Measurements from ENCODE around the gene AMPH. TPM values are rescaled to one million over a fixed set of nuclear protein-coding genes. Genes with fewer than 3 reads are reported as not detected.

AMPH gene
- total RNA-seq, 1 donor from 2014 or later = 32.4 TPM

DNA sequence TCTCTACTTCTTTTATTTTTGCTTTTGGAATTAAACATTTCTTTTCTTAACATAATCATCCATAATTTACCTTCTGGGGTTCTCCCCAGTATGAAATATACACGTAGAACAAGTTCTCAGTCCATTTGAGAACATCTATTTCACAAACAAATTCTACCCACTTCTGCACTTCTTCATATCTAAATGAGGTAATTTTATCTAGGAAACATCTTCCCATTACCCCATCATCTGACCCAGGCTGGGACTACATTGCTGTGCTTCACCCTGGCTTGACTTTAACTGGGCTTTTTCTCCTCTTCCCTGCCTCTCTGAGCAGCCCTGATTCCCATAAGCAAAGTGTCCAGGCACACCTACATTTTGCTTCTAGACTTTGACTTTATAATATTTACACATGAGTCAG is 43.3 kb upstream of the AMPH start:
- no peak for DNase-seq (ENCODE audit: low read depth, low spot score)
- Mint-ChIP-seq H3K27me3 (ENCODE audit: low read depth) (no peaks in the 10 kb centered on the region), H3K9me3 (no peaks in the 10 kb centered on the region), H3K4me1 (no peaks in the 10 kb centered on the region), H3K4me3 (no peak overlapping the region), H3K36me3 (ENCODE audit: low read depth) (no peaks in the 10 kb centered on the region), H3K27ac (ENCODE audit: unreplicated experiment) (no peak overlapping the region)
- TF ChIP-seq, protein P1, sequence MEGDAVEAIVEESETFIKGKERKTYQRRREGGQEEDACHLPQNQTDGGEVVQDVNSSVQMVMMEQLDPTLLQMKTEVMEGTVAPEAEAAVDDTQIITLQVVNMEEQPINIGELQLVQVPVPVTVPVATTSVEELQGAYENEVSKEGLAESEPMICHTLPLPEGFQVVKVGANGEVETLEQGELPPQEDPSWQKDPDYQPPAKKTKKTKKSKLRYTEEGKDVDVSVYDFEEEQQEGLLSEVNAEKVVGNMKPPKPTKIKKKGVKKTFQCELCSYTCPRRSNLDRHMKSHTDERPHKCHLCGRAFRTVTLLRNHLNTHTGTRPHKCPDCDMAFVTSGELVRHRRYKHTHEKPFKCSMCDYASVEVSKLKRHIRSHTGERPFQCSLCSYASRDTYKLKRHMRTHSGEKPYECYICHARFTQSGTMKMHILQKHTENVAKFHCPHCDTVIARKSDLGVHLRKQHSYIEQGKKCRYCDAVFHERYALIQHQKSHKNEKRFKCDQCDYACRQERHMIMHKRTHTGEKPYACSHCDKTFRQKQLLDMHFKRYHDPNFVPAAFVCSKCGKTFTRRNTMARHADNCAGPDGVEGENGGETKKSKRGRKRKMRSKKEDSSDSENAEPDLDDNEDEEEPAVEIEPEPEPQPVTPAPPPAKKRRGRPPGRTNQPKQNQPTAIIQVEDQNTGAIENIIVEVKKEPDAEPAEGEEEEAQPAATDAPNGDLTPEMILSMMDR (conservative IDR thresholded peaks at IDR 0.05) = no peak

DNA sequence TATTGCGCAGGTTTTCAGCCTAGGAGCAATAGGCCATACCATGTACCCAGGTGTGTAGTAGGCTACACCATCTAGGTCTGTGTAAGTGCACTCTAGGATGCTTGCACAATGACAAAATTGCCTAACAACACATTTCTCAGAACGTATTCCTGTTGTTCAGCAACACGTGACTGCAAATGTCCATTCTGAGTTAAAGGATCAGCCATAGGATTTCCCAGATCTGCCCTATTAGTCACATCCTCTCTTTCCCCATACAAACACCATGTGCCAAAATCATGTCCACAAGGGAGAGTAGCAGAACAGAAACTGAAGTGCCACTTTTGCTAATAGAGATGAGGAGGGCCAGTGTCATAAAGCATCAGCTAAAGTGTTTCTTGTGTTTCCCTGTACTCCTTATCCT is 42.6 kb upstream of the AMPH start:
- no peaks in the 10 kb centered on the region for H3K4me1 Mint-ChIP-seq
- no peak overlapping the region for H3K27ac Mint-ChIP-seq (ENCODE audit: unreplicated experiment)
- TF ChIP-seq, protein P1 (conservative IDR thresholded peaks at IDR 0.05) = no peak
- no peaks in the 10 kb centered on the region for H3K36me3 Mint-ChIP-seq (ENCODE audit: low read depth)
- no peaks in the 10 kb centered on the region for H3K27me3 Mint-ChIP-seq (ENCODE audit: low read depth)
- no peaks in the 10 kb centered on the region for H3K9me3 Mint-ChIP-seq
- H3K4me3 Mint-ChIP-seq = no peak overlapping the region
- DNase-seq (ENCODE audit: low read depth, low spot score) = no peak

DNA sequence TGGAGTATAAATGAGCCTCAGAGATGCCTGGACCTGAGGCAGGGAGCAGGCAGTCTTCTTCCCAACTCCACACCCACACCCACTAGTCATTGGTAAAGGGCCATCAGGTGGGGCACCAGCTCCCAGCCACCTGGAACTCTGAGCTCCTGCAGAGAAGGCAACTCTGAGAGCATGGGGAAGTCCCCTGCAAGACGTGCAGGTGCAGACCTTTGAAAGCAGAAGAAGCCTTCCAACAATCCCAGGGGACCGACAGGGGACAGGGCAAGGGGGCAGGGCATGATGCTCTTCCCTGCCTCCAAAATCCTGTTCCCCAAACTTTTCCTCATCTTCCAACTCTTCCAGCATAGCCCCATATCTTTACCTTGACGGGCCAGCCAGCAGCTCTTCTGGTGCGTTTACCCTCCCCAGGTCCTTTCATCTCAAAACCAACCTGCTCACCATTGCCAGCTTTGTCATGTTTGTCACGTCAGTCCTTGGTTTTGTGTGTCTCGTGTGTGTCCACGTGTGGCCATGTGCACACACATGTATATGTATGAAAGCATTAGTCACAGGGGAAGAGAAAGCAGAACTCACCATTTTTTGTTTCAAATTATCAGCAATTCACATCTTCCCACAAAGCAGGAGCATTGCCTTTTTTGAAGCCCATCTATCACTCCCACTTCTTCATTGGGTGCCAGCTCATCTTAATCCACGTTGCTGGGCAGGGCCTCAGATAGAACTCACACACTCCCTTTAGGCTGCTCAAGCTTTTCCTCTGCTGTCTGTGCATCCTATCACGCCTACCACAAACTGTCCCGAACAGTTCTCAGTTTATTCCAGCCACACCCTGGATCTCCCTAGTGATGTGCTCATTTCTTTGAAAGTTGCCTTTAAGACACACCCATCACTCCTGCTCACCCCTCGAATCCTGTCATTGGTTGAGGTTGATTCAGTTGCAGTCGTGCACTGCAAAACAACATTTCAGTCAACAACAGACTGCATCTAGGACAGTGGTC is 41.0 kb upstream of the AMPH start:
- TF ChIP-seq, protein P1 (conservative IDR thresholded peaks at IDR 0.05) = no peak
- no peaks in the 10 kb centered on the region for H3K9me3 Mint-ChIP-seq
- H3K27me3 Mint-ChIP-seq (ENCODE audit: low read depth) = no peaks in the 10 kb centered on the region
- H3K4me3 Mint-ChIP-seq = no peak overlapping the region
- no peaks in the 10 kb centered on the region for H3K4me1 Mint-ChIP-seq
- H3K27ac Mint-ChIP-seq (ENCODE audit: unreplicated experiment) = no peak overlapping the region
- no peaks in the 10 kb centered on the region for H3K36me3 Mint-ChIP-seq (ENCODE audit: low read depth)
- DNase-seq (ENCODE audit: low read depth, low spot score) = no peak

DNA sequence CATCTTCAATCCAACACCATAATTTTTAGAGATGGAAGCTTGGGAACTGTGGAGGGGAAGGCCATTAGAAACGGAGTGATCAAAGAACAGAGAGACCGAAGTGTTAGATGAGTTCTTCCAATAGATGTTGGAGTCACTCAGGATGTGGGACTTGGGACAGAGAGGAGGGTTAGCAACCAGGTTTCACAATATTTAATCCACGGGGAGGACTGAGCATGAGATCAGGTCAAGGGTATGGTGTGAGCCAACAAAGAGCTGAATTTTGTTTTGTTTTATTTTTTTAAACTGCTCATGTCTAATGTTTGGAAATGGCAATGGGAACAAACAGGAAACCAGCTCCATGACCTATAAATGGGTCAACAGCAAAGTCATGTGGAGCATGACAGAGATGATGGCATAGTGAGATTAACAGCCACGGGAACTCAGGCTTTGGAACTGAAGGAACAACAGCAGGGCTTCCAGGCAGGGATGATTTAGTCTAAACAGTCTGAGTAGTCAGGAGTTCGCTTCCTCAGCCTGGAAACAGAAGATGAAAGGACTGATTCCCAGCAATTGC is 38.9 kb upstream of the AMPH start:
- no peak overlapping the region for H3K4me3 Mint-ChIP-seq
- no peak for DNase-seq (ENCODE audit: low read depth, low spot score)
- TF ChIP-seq, protein P1 (conservative IDR thresholded peaks at IDR 0.05) = no peak
- H3K4me1 Mint-ChIP-seq = no peaks in the 10 kb centered on the region
- H3K9me3 Mint-ChIP-seq = no peaks in the 10 kb centered on the region
- no peaks in the 10 kb centered on the region for H3K27me3 Mint-ChIP-seq (ENCODE audit: low read depth)
- no peaks in the 10 kb centered on the region for H3K36me3 Mint-ChIP-seq (ENCODE audit: low read depth)
- no peak overlapping the region for H3K27ac Mint-ChIP-seq (ENCODE audit: unreplicated experiment)

DNA sequence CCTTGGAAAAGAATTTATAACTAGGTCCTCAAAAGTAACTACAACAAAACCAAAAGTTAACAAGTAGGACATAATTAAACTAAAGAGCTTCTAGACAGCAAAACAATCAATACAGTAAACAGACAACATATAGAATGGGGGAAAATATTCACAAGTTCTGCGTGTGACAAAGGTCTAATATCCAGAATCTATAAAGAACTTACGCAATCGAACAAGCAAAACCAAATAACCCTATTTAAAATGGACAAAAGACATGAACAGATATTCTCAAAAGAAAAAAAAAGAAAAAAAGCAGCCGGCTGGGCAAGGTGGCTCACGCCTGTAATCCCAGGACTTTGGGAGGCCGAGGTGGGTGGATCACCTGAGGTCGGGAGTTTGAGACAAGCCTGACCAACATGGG is 33.8 kb upstream of the AMPH start:
- H3K27me3 Mint-ChIP-seq (ENCODE audit: low read depth) = peaks cover 7% of the 10 kb centered on the region
- DNase-seq (ENCODE audit: low read depth, low spot score) = no peak
- no peaks in the 10 kb centered on the region for H3K36me3 Mint-ChIP-seq (ENCODE audit: low read depth)
- H3K27ac Mint-ChIP-seq (ENCODE audit: unreplicated experiment) = no peak overlapping the region
- H3K4me1 Mint-ChIP-seq = no peaks in the 10 kb centered on the region
- H3K4me3 Mint-ChIP-seq = no peak overlapping the region
- TF ChIP-seq, protein P1 (conservative IDR thresholded peaks at IDR 0.05) = no peak
- H3K9me3 Mint-ChIP-seq = peaks cover 5% of the 10 kb centered on the region

Measured in neural crest cell (in vitro differentiated cells).